ENCODE data around the gene TNFRSF12A.
A peak's percentile ranks its signal among the peaks of the same experiment; 100 is the strongest.

Gene TNFRSF12A

GRCh38 chr16:3022684-3023414 lies 2.7 kb downstream of the TNFRSF12A start:
- H3K79me2 ChIP-seq (ENCODE audit: low read length): no peaks in the 10 kb centered on the region
- no peaks in the 10 kb centered on the region for H4K20me1 ChIP-seq (ENCODE audit: insufficient read depth, low read length)
- peak overlapping the region; percentile 84; the same call in 1 of the 2 replicates for H3K9ac ChIP-seq (ENCODE audit: low read length)
- H3K27me3 ChIP-seq (ENCODE audit: low read depth, low read length): no peaks in the 10 kb centered on the region
- peaks cover 32% of the 10 kb centered on the region for H3K4me1 ChIP-seq (ENCODE audit: low read length)
- H2AFZ ChIP-seq (ENCODE audit: low read depth, low read length): no peak overlapping the region
- no peaks in the 10 kb centered on the region for H3K9me3 ChIP-seq (ENCODE audit: insufficient read depth, low read length)
- H3K4me2 ChIP-seq (ENCODE audit: low read length): peak overlapping the region; percentile 77
- TF ChIP-seq EZH2phosphoT487 (IDR thresholded peaks at IDR 0.05; ENCODE audit: low read depth) (no peak), CTCF (IDR thresholded peaks at IDR 0.05; ENCODE audit: low read depth, low read length) (no peak)
- no peak overlapping the region for H3K27ac ChIP-seq (ENCODE audit: low read length)
- peaks cover 9% of the 10 kb centered on the region for H3K36me3 ChIP-seq (replicated peaks; ENCODE audit: low read depth, low read length)
- H3K4me3 ChIP-seq (ENCODE audit: low read length): peak overlapping the region; percentile 78

- H4K20me1 ChIP-seq (ENCODE audit: insufficient read depth, low read length): no peaks in the 10 kb centered on the region
- peak overlapping the region; percentile 84 for H3K9ac ChIP-seq (ENCODE audit: low read length)
- 0 out of 2 replicates have a peak overlapping the region, but pooled peaks have one; percentile 55 for H2AFZ ChIP-seq (ENCODE audit: low read depth, low read length)
- peaks cover 9% of the 10 kb centered on the region for H3K36me3 ChIP-seq (replicated peaks; ENCODE audit: low read depth, low read length)
- H3K9me3 ChIP-seq (ENCODE audit: insufficient read depth, low read length): no peaks in the 10 kb centered on the region
- peaks cover 32% of the 10 kb centered on the region for H3K4me1 ChIP-seq (ENCODE audit: low read length)
- peak overlapping the region; percentile 78 for H3K4me3 ChIP-seq (ENCODE audit: low read length)
- H3K27me3 ChIP-seq (ENCODE audit: low read depth, low read length): no peaks in the 10 kb centered on the region
- no peaks in the 10 kb centered on the region for H3K79me2 ChIP-seq (ENCODE audit: low read length)
- TF ChIP-seq EZH2phosphoT487 (IDR thresholded peaks at IDR 0.05; ENCODE audit: low read depth) (no peak), CTCF (IDR thresholded peaks at IDR 0.05; ENCODE audit: low read depth, low read length) (no peak)
- H3K27ac ChIP-seq (ENCODE audit: low read length): no peak overlapping the region
- H3K4me2 ChIP-seq (ENCODE audit: low read length): peak overlapping the region; percentile 77
These were observed 3.2 kb downstream of the TNFRSF12A start for GRCh38 chr16:3023415-3023668.

GRCh38 chr16:3023669-3024478 lies 3.7 kb downstream of the TNFRSF12A start, which contains the start of the genes HCFC1R1 and THOC6:
Gene HCFC1R1 (minus strand): TSS chr16:3023942. CDS start chr16:3023941, 1 bp downstream.
Gene THOC6 (plus strand): TSS chr16:3024035. CDS start chr16:3024327, 292 bp downstream.
- Histone ChIP-seq H3K27ac (ENCODE audit: low read length) (peak within 1 kb of the TSS; percentile 72), H3K4me1 (ENCODE audit: low read length) (peaks cover 32% of the 10 kb centered on the region), H3K79me2 (ENCODE audit: low read length) (no peaks in the 10 kb centered on the region), H3K9ac (ENCODE audit: low read length) (peak within 1 kb of the TSS; percentile 84), H2AFZ (ENCODE audit: low read depth, low read length) (peak within 1 kb of the TSS; percentile 55; the same call in 1 of the 2 replicates), H3K4me3 (ENCODE audit: low read length) (peak within 1 kb of the TSS; percentile 78), H3K4me2 (ENCODE audit: low read length) (peak within 1 kb of the TSS; percentile 77), H4K20me1 (ENCODE audit: insufficient read depth, low read length) (no peaks in the 10 kb centered on the region), H3K9me3 (ENCODE audit: insufficient read depth, low read length) (no peaks in the 10 kb centered on the region), H3K36me3 (replicated peaks; ENCODE audit: low read depth, low read length) (peaks cover 9% of the 10 kb centered on the region), H3K27me3 (ENCODE audit: low read depth, low read length) (no peaks in the 10 kb centered on the region)
- TF ChIP-seq CTCF (IDR thresholded peaks at IDR 0.05; ENCODE audit: low read depth, low read length) (no peak), EZH2phosphoT487 (IDR thresholded peaks at IDR 0.05; ENCODE audit: low read depth) (no peak)
